ENCODE data around the gene PDCD2. TPM values are rescaled to one million over a fixed set of nuclear protein-coding genes. Genes with fewer than 3 reads are reported as not detected.
A peak's percentile ranks its signal among the peaks of the same experiment; 100 is the strongest.

Gene PDCD2
- total and polyA plus RNA-seq, 2 donors (not counting 1 experiment from before 2014, with no cell fraction given), result 39.6 to 56.6 TPM

- peaks cover 2% of the 10 kb centered on the region for H3K36me3 ChIP-seq (ENCODE audit: control insufficient read depth, insufficient read depth, low read length)
- H3K4me2 ChIP-seq (ENCODE audit: extremely low read depth, insufficient read depth, low read length), result peak overlapping the region; percentile 96
- H3K79me2 ChIP-seq (ENCODE audit: control insufficient read depth, insufficient read depth, low read length), result peaks cover 62% of the 10 kb centered on the region
- H3K4me3 ChIP-seq (replicated peaks in 1 of 4; ENCODE audit: control extremely low read depth in 1 of 4, insufficient read depth in 1 of 4, low read depth in 3 of 4, low read length in 4 of 4), result peak overlapping the region; percentile 71 to 100 (median 86)
- no peaks in the 10 kb centered on the region for H3K27me3 ChIP-seq (ENCODE audit: control insufficient read depth, insufficient read depth, low read length)
- peak overlapping the region; percentile 86 for H2AFZ ChIP-seq (ENCODE audit: low read length)
- H3K9ac ChIP-seq (ENCODE audit: insufficient read depth, low read length), result peak overlapping the region; percentile 94
- peaks cover 5% of the 10 kb centered on the region for H3K4me1 ChIP-seq (ENCODE audit: control insufficient read depth, extremely low read depth, insufficient read depth, low read length)
- no peak for DNase-seq (ENCODE audit: low read depth in 2 of 2)
- H3K27ac ChIP-seq (ENCODE audit: insufficient read depth, low read length), result peak overlapping the region; percentile 97
- H4K20me1 ChIP-seq (ENCODE audit: control insufficient read depth, extremely low read depth, insufficient read depth, low read length), result no peaks in the 10 kb centered on the region
- TF ChIP-seq, protein P1, sequence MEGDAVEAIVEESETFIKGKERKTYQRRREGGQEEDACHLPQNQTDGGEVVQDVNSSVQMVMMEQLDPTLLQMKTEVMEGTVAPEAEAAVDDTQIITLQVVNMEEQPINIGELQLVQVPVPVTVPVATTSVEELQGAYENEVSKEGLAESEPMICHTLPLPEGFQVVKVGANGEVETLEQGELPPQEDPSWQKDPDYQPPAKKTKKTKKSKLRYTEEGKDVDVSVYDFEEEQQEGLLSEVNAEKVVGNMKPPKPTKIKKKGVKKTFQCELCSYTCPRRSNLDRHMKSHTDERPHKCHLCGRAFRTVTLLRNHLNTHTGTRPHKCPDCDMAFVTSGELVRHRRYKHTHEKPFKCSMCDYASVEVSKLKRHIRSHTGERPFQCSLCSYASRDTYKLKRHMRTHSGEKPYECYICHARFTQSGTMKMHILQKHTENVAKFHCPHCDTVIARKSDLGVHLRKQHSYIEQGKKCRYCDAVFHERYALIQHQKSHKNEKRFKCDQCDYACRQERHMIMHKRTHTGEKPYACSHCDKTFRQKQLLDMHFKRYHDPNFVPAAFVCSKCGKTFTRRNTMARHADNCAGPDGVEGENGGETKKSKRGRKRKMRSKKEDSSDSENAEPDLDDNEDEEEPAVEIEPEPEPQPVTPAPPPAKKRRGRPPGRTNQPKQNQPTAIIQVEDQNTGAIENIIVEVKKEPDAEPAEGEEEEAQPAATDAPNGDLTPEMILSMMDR (conservative IDR thresholded peaks at IDR 0.05 in 1 of 2, IDR thresholded peaks at IDR 0.05 in 1 of 2; ENCODE audit: low read depth in 1 of 2, low read length in 2 of 2), result no peak
- no peak for TF ChIP-seq EZH2 (IDR thresholded peaks at IDR 0.05; ENCODE audit: low read length, missing control alignments)
- H3K9me3 ChIP-seq (ENCODE audit: control insufficient read depth, insufficient read depth, low read depth, low read length), result no peaks in the 10 kb centered on the region
Observed at GRCh38 chr6:170554796-170555137, 29.7 kb downstream of the PDCD2 start.

DNA sequence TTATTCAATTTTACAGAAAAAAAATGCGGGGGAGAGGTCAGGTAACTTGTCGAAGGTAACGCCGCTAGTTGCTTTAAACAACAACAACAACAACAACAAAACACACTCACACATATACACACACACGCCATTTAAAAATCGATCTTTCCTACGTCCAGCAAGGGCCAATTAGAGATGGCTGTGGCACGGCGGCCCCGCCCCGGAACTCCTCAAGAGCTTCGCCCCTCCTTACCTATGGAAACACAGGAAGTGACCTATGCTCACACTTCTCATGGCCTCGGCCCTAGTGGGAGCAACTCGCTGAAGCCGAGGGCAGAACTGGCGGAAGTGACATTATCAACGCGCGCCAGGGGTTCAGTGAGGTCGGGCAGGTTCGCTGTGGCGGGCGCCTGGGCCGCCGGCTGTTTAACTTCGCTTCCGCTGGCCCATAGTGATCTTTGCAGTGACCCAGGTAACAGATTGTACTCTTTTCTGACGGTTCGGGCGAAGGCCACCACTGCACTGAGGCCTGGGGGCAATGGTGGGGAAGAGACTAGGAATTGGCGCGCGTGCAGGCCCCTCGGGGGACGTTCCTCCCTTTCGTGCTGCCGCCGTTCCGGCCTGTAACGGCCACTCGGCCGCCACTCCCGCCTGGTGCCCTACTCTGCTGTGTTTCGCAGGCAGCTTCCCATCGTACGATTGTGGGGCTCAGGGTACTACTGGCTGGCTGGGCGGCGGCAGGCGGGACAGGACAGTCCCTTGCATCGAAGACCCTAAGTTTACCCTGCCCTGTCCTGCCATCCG, 30.2 kb downstream of the PDCD2 start, which contains the start of gene TBP:
TBP (plus strand) TSS at position 357 of the 783 bp plus-strand sequence. CDS start 2,661 bp downstream, outside the sequence.
- H3K4me2 ChIP-seq (ENCODE audit: extremely low read depth, insufficient read depth, low read length), result peak within 1 kb of the TSS; percentile 98
- H2AFZ ChIP-seq (ENCODE audit: low read length), result peak within 1 kb of the TSS; percentile 94
- H3K4me3 ChIP-seq (replicated peaks in 1 of 4; ENCODE audit: control extremely low read depth in 1 of 4, insufficient read depth in 1 of 4, low read depth in 3 of 4, low read length in 4 of 4), result peak within 1 kb of the TSS; percentile 71 to 100 (median 90)
- no peaks in the 10 kb centered on the region for H4K20me1 ChIP-seq (ENCODE audit: control insufficient read depth, extremely low read depth, insufficient read depth, low read length)
- peaks cover 5% of the 10 kb centered on the region for H3K4me1 ChIP-seq (ENCODE audit: control insufficient read depth, extremely low read depth, insufficient read depth, low read length)
- peak within 1 kb of the TSS; percentile 94 for H3K9ac ChIP-seq (ENCODE audit: insufficient read depth, low read length)
- no peaks in the 10 kb centered on the region for H3K9me3 ChIP-seq (ENCODE audit: control insufficient read depth, insufficient read depth, low read depth, low read length)
- peak within 1 kb of the TSS; percentile 97 for H3K27ac ChIP-seq (ENCODE audit: insufficient read depth, low read length)
- H3K27me3 ChIP-seq (ENCODE audit: control insufficient read depth, insufficient read depth, low read length), result no peaks in the 10 kb centered on the region
- H3K79me2 ChIP-seq (ENCODE audit: control insufficient read depth, insufficient read depth, low read length), result peaks cover 68% of the 10 kb centered on the region
- peak; percentile 99 for DNase-seq (ENCODE audit: low read depth in 2 of 2)
- H3K36me3 ChIP-seq (ENCODE audit: control insufficient read depth, insufficient read depth, low read length), result peaks cover 2% of the 10 kb centered on the region
- TF ChIP-seq, protein P1 (conservative IDR thresholded peaks at IDR 0.05 in 1 of 2, IDR thresholded peaks at IDR 0.05 in 1 of 2; ENCODE audit: low read depth in 1 of 2, low read length in 2 of 2), result no peak
- no peak for TF ChIP-seq EZH2 (IDR thresholded peaks at IDR 0.05; ENCODE audit: low read length, missing control alignments)

GRCh38 chr6:170553534-170554012, 30.9 kb downstream of the PDCD2 start:
- Histone ChIP-seq H3K9ac (ENCODE audit: insufficient read depth, low read length) (peak overlapping the region; percentile 90), H3K27me3 (ENCODE audit: control insufficient read depth, insufficient read depth, low read length) (no peaks in the 10 kb centered on the region), H3K27ac (ENCODE audit: insufficient read depth, low read length) (peak overlapping the region; percentile 97), H3K79me2 (ENCODE audit: control insufficient read depth, insufficient read depth, low read length) (peaks cover 74% of the 10 kb centered on the region), H3K9me3 (ENCODE audit: control insufficient read depth, insufficient read depth, low read depth, low read length) (no peaks in the 10 kb centered on the region), H3K4me3 (replicated peaks in 1 of 4; ENCODE audit: control extremely low read depth in 1 of 4, insufficient read depth in 1 of 4, low read depth in 3 of 4, low read length in 4 of 4) (peak overlapping the region; percentile 71 to 100 (median 90)), H3K4me1 (ENCODE audit: control insufficient read depth, extremely low read depth, insufficient read depth, low read length) (peaks cover 5% of the 10 kb centered on the region), H4K20me1 (ENCODE audit: control insufficient read depth, extremely low read depth, insufficient read depth, low read length) (no peaks in the 10 kb centered on the region), H3K4me2 (ENCODE audit: extremely low read depth, insufficient read depth, low read length) (peak overlapping the region; percentile 98), H3K36me3 (ENCODE audit: control insufficient read depth, insufficient read depth, low read length) (peaks cover 2% of the 10 kb centered on the region), H2AFZ (ENCODE audit: low read length) (peak overlapping the region; percentile 94)
- TF ChIP-seq, protein P1 (conservative IDR thresholded peaks at IDR 0.05 in 1 of 2, IDR thresholded peaks at IDR 0.05 in 1 of 2; ENCODE audit: low read depth in 1 of 2, low read length in 2 of 2), result no peak
- no peak for TF ChIP-seq EZH2 (IDR thresholded peaks at IDR 0.05; ENCODE audit: low read length, missing control alignments)
- DNase-seq (ENCODE audit: low read depth in 2 of 2), result peak; percentile 39 to 72

Measured in fibroblast of lung (primary cell).